HG03103 (cell line): Measurements from ENCODE around the gene SLC45A3.
"Not testable (repeated sequence)": the region's sequence is repeated elsewhere in the genome, so short reads cannot be mapped to it uniquely, and the experiment has no call there.

Experiments used
- ATAC-seq: cut with Tn5 transposase; IDR thresholded peaks from one replicate; pipeline ENCODE4 v1.9.1; 2021; ENCODE audit warnings: low read depth; ENCODE audit not compliant: unreplicated experiment

SLC45A3 gene

GRCh38 chr1:205680073-205680851, at the start of gene SLC45A3:
Gene SLC45A3, minus strand, starts transcription at chr1:205680509. Its CDS starts 15,853 bp downstream, at chr1:205664656.
- ATAC-seq: no peak

- ATAC-seq: no peak
Observed at GRCh38 chr1:205726619-205727125, 46.4 kb upstream of the SLC45A3 start.

- no peak for ATAC-seq
Observed at GRCh38 chr1:205725514-205725913, 45.2 kb upstream of the SLC45A3 start.

- ATAC-seq: not testable (repeated sequence)
Observed at GRCh38 chr1:205720740-205721139, 40.4 kb upstream of the SLC45A3 start.

- no peak for ATAC-seq
Observed at GRCh38 chr1:205719762-205720161, 39.5 kb upstream of the SLC45A3 start.

GRCh38 chr1:205719015-205719414, 38.7 kb upstream of the SLC45A3 start:
- ATAC-seq: no peak

GRCh38 chr1:205716371-205717132, 36.2 kb upstream of the SLC45A3 start:
- no peak for ATAC-seq

GRCh38 chr1:205715628-205716027, 35.3 kb upstream of the SLC45A3 start:
- ATAC-seq: no peak

- no peak for ATAC-seq
Observed at GRCh38 chr1:205714906-205715246, 34.6 kb upstream of the SLC45A3 start.

GRCh38 chr1:205714190-205714905, 34.0 kb upstream of the SLC45A3 start:
- no peak for ATAC-seq

- ATAC-seq: peak; percentile 54
Observed at GRCh38 chr1:205711105-205712048, 31.1 kb upstream of the SLC45A3 start.

- no peak for ATAC-seq
Observed at GRCh38 chr1:205710201-205711062, 30.1 kb upstream of the SLC45A3 start.

- no peak for ATAC-seq
Observed at GRCh38 chr1:205709640-205710039, 29.3 kb upstream of the SLC45A3 start.

GRCh38 chr1:205709059-205709398, 28.7 kb upstream of the SLC45A3 start:
- ATAC-seq: no peak

GRCh38 chr1:205706601-205707502, 26.5 kb upstream of the SLC45A3 start:
- ATAC-seq: no peak

GRCh38 chr1:205704903-205705302, 24.6 kb upstream of the SLC45A3 start:
- ATAC-seq: no peak

- ATAC-seq: no peak
Observed at GRCh38 chr1:205703072-205703471, 22.8 kb upstream of the SLC45A3 start.

GRCh38 chr1:205701891-205702290, 21.6 kb upstream of the SLC45A3 start:
- no peak for ATAC-seq
